Measurements from ENCODE around the gene SH3TC1. TPM values are rescaled to one million over a fixed set of nuclear protein-coding genes. Genes with fewer than 3 reads are reported as not detected.

The SH3TC1 gene
- total and polyA plus RNA-seq, 4 donors: 6.5 to 34.6 (median 25.8) TPM

GRCh38 chr4:8229331-8229975 lies 30.4 kb downstream of the SH3TC1 start:
- peak overlapping the region; percentile 11 to 68 for H3K27ac ChIP-seq (ENCODE audit: low read depth in 1 of 2, low read length in 2 of 2)
- no peaks in the 10 kb centered on the region for H3K27me3 ChIP-seq (ENCODE audit: control insufficient read depth in 4 of 4, insufficient read depth in 4 of 4, low read length in 3 of 4)
- no peak for TF ChIP-seq TAF1 (conservative IDR thresholded peaks at IDR 0.05)
- no peak for TF ChIP-seq RXRA (IDR thresholded peaks at IDR 0.05)
- TF ChIP-seq YY1 (IDR thresholded peaks at IDR 0.05): no peak
- TF ChIP-seq, protein P1, sequence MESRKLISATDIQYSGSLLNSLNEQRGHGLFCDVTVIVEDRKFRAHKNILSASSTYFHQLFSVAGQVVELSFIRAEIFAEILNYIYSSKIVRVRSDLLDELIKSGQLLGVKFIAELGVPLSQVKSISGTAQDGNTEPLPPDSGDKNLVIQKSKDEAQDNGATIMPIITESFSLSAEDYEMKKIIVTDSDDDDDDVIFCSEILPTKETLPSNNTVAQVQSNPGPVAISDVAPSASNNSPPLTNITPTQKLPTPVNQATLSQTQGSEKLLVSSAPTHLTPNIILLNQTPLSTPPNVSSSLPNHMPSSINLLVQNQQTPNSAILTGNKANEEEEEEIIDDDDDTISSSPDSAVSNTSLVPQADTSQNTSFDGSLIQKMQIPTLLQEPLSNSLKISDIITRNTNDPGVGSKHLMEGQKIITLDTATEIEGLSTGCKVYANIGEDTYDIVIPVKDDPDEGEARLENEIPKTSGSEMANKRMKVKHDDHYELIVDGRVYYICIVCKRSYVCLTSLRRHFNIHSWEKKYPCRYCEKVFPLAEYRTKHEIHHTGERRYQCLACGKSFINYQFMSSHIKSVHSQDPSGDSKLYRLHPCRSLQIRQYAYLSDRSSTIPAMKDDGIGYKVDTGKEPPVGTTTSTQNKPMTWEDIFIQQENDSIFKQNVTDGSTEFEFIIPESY (IDR thresholded peaks at IDR 0.05): no peak
- no peaks in the 10 kb centered on the region for H3K9me3 ChIP-seq (ENCODE audit: control insufficient read depth in 4 of 4, low read length in 3 of 4)
- H3K9ac ChIP-seq (ENCODE audit: low read depth in 1 of 2, low read length in 2 of 2): no peak overlapping the region
- WGBS: 92% methylated on average over 17 of the region's 17 CpGs
- no peak overlapping the region for H3K4me3 ChIP-seq (ENCODE audit: low read depth in 1 of 3, low read length in 3 of 3)
- H3K36me3 ChIP-seq (ENCODE audit: control insufficient read depth in 4 of 4, insufficient read depth in 3 of 4, low read depth in 1 of 4, low read length in 3 of 4): peaks cover 2 to 35% (median 24%) of the 10 kb centered on the region in 4 donors
- no peak for DNase-seq (ENCODE audit: low spot score)
- H3K4me1 ChIP-seq (ENCODE audit: control insufficient read depth in 4 of 4, insufficient read depth in 4 of 4, low read length in 3 of 4): peaks cover 2 to 18% (median 13%) of the 10 kb centered on the region in 4 donors

- no peak overlapping the region for H3K4me3 ChIP-seq (ENCODE audit: low read depth in 1 of 3, low read length in 3 of 3)
- H3K9me3 ChIP-seq (ENCODE audit: control insufficient read depth in 4 of 4, low read length in 3 of 4): no peaks in the 10 kb centered on the region
- TF ChIP-seq REST (IDR thresholded peaks at IDR 0.05): no peak
- no peak for TF ChIP-seq TAF1 (conservative IDR thresholded peaks at IDR 0.05)
- TF ChIP-seq, protein P2, sequence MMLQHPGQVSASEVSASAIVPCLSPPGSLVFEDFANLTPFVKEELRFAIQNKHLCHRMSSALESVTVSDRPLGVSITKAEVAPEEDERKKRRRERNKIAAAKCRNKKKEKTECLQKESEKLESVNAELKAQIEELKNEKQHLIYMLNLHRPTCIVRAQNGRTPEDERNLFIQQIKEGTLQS (IDR thresholded peaks at IDR 0.05): no peak
- TF ChIP-seq NR2F2 (IDR thresholded peaks at IDR 0.05): no peak
- TF ChIP-seq, protein P1 (IDR thresholded peaks at IDR 0.05): no peak
- no peak for TF ChIP-seq RAD21 (IDR thresholded peaks at IDR 0.05)
- no peak for TF ChIP-seq HNF4A (conservative IDR thresholded peaks at IDR 0.05)
- TF ChIP-seq SP1 (IDR thresholded peaks at IDR 0.05): no peak
- no peak for TF ChIP-seq FOXA2 (IDR thresholded peaks at IDR 0.05)
- TF ChIP-seq CTCF (IDR thresholded peaks at IDR 0.05; ENCODE audit: low read depth, low read length, missing input control): no peak
- TF ChIP-seq YY1 (IDR thresholded peaks at IDR 0.05): no peak
- no peak for TF ChIP-seq JUND (IDR thresholded peaks at IDR 0.05)
- no peak for TF ChIP-seq EGR1 (IDR thresholded peaks at IDR 0.05; ENCODE audit: low read depth in 2 of 2)
- TF ChIP-seq, protein P3, sequence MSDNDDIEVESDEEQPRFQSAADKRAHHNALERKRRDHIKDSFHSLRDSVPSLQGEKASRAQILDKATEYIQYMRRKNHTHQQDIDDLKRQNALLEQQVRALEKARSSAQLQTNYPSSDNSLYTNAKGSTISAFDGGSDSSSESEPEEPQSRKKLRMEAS (IDR thresholded peaks at IDR 0.05): no peak
- no peak for TF ChIP-seq HNF4G (IDR thresholded peaks at IDR 0.05)
- TF ChIP-seq FOXA1 (IDR thresholded peaks at IDR 0.05): no peak
- TF ChIP-seq GABPA (IDR thresholded peaks at IDR 0.05 in 1 of 2, conservative IDR thresholded peaks at IDR 0.05 in 1 of 2): no peak
- no peak for TF ChIP-seq RXRA (IDR thresholded peaks at IDR 0.05)
- no peak for DNase-seq (ENCODE audit: low spot score)
- H3K9ac ChIP-seq (ENCODE audit: low read depth in 1 of 2, low read length in 2 of 2): no peak overlapping the region
- H3K27me3 ChIP-seq (ENCODE audit: control insufficient read depth in 4 of 4, insufficient read depth in 4 of 4, low read length in 3 of 4): no peaks in the 10 kb centered on the region
- no peak overlapping the region for H3K27ac ChIP-seq (ENCODE audit: low read depth in 1 of 2, low read length in 2 of 2)
- H3K4me1 ChIP-seq (ENCODE audit: control insufficient read depth in 4 of 4, insufficient read depth in 4 of 4, low read length in 3 of 4): peaks cover 2 to 18% (median 13%) of the 10 kb centered on the region in 4 donors
- WGBS: 94% methylated on average over 11 of the region's 11 CpGs
- H3K36me3 ChIP-seq (ENCODE audit: control insufficient read depth in 4 of 4, insufficient read depth in 3 of 4, low read depth in 1 of 4, low read length in 3 of 4): peaks cover 5 to 34% (median 24%) of the 10 kb centered on the region in 4 donors
These were observed 30.9 kb downstream of the SH3TC1 start for GRCh38 chr4:8230033-8230432.
